HepG2 (cell line): ENCODE data around the gene FSD1. TPM values are rescaled to one million over a fixed set of nuclear protein-coding genes. Genes with fewer than 3 reads are reported as not detected.

Experiments used
- CEBPB ChIP-seq: IDR thresholded peaks from 2 replicates; pipeline ENCODE4 v1.6.1; 2011; ENCODE audit warnings: low read depth, low read length, improper control_type of control experiment, borderline replicate concordance
- FOXM1 ChIP-seq: sonication (generic); formaldehyde crosslinking; IDR thresholded peaks from 2 replicates; pipeline ENCODE4 v1.5.0; 2020; ENCODE audit warnings: missing genetic modification reagents
- HCFC1 ChIP-seq: fragments of 150-350 bp; IDR thresholded peaks from 2 replicates; pipeline ENCODE4 v1.6.1; 2014; ENCODE audit warnings: low read depth, low read length
- LCORL ChIP-seq, 2 experiments: fragments of 450-650 bp in 1 of 2; sonication (generic) in 1 of 2; formaldehyde crosslinking in 1 of 2; IDR thresholded peaks; 2 replicates each; pipeline versions ENCODE4 v1.5.0 to v1.6.1; 2017 to 2020; ENCODE audit warnings: antibody characterized with exemption in 1 of 2, missing genetic modification reagents in 1 of 2
- PAF1 ChIP-seq: IDR thresholded peaks from 2 replicates; pipeline ENCODE4 v1.6.1; 2016; ENCODE audit warnings: missing genetic modification reagents, missing compliant biosample characterization
- POLR2AphosphoS2 ChIP-seq: IDR thresholded peaks from 2 replicates; pipeline ENCODE4 v1.6.1; 2011; ENCODE audit warnings: low read depth, low read length, improper control_type of control experiment
- RAD21 ChIP-seq: fragments of 450-650 bp; formaldehyde crosslinking; IDR thresholded peaks from 2 replicates; pipeline ENCODE4 v1.5.0; 2020; ENCODE audit warnings: mild to moderate bottlenecking
- ZNF589 ChIP-seq: sonication (generic); formaldehyde crosslinking; conservative IDR thresholded peaks from 2 replicates; pipeline ENCODE4 v1.8.0; 2022; ENCODE audit warnings: mild to moderate bottlenecking, moderate library complexity, missing genetic modification reagents
- polyA plus RNA-seq, 8 experiments: library from polyadenylated mRNA; depleted of rRNA in 3 of 8; stranded (reverse) in 7 of 8; unstranded in 1 of 8; fragments of >200 nt; fragmentation: Illumina TruSeq in 4 of 8; extraction: Trizol in 4 of 8; gene quantifications; 2 replicates each; pipeline versions ENCODE4 v1.2.1 to v1.2.3, GENCODE V29; 2011 to 2016; ENCODE audit warnings: low read depth in 4 of 8, missing spikeins in 1 of 8, mixed read lengths in 1 of 8; ENCODE audit not compliant: insufficient read depth in 1 of 8
- total RNA-seq, 5 experiments: library from RNA; depleted of rRNA; stranded (reverse); fragments of >200 nt; fragmentation: Illumina TruSeq; extraction: Trizol; gene quantifications; 2 replicates each; pipeline ENCODE4 v1.2.3, GENCODE V29; 2016; ENCODE audit warnings: low read depth in 1 of 5
- TF ChIP-seq, protein P1 (sequence below): sonication (generic); formaldehyde crosslinking; IDR thresholded peaks from 2 replicates; pipeline ENCODE4 v1.8.1; 2023; ENCODE audit warnings: missing genetic modification reagents, mild to moderate bottlenecking, borderline replicate concordance
- TF ChIP-seq, protein P2 (sequence below): sonication (generic); formaldehyde crosslinking; IDR thresholded peaks from 2 replicates; pipeline ENCODE4 v1.4.0; 2020; ENCODE audit warnings: missing genetic modification reagents, borderline replicate concordance
- TF ChIP-seq, protein P3 (sequence below): sonication (generic); formaldehyde crosslinking; IDR thresholded peaks from 2 replicates; pipeline ENCODE4 v1.4.0; 2020; ENCODE audit warnings: missing genetic modification reagents
- TF ChIP-seq, protein P4 (sequence below): IDR thresholded peaks from 2 replicates; pipeline ENCODE4 v1.6.1; 2016; ENCODE audit warnings: missing compliant biosample characterization, missing genetic modification reagents, borderline replicate concordance

The FSD1 gene
- total and polyA plus RNA-seq, 2 of the 13 experiments (the other 11 are each of a cell fraction or from before 2014, with no cell fraction given) = 0.29 to 0.66 TPM

DNA sequence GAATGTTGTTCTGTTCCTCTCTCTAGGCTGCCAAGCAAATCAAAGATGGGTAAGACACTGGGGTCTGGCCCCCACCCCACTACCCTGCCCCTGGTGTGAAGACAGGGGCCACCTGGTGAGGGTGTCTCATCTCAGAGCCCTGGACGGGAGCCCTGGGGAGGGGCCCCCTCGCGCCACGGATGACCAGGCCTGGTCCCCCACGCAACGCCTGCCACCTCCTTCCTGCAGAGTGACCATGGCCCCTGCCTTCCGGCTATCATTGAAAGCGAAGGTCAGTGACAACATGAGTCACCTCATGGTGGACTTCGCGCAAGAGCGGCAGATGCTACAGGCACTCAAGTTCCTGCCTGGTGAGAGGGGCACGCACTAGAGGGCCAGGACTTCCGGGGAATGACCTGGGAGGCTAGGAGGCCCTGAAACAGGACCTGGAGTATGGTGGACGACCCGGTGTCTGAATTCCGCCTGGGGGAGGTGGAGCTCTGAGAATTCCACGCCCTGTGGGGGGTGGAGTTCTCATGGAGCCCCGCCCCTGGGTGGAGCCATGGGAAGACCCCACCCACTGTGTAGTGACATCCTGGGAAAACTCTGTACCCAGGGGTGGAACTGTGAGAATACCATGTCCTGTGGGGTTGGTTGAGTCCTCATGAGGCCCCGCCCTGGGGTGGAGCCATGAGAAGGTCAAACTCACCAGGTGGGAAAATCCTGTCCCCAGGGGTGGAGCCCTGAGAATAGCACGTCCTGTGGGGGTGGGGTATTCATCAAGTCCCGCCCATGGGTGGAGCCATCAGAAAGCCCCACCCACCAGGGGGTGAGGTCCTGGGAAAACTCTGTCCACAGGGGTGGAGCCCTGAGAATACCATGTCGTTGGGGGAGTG, 6.1 kb downstream of the FSD1 start (continued):
- TF ChIP-seq POLR2AphosphoS2 (no peak), HCFC1 (no peak; the same call in 1 of the 2 replicates), PAF1 (no peak), FOXM1 (CRISPR knock-in tag) (no peak), ZNF589 (CRISPR knock-in tag) (no peak; the same call in 1 of the 2 replicates), RAD21 (CRISPR knock-in tag) (peak; percentile 40; the same call in 1 of the 2 replicates), LCORL (IDR thresholded peaks at IDR 0.05) (no peak), LCORL (CRISPR knock-in tag; IDR thresholded peaks at IDR 0.05) (peak; percentile 82), CEBPB (0 out of 2 replicates have a peak, but pooled peaks have one; percentile 5)
- TF ChIP-seq, protein P1, sequence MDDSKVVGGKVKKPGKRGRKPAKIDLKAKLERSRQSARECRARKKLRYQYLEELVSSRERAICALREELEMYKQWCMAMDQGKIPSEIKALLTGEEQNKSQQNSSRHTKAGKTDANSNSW (CRISPR knock-in tag) = 0 out of 2 replicates have a peak, but pooled peaks have one; percentile 49
- TF ChIP-seq, protein P2, sequence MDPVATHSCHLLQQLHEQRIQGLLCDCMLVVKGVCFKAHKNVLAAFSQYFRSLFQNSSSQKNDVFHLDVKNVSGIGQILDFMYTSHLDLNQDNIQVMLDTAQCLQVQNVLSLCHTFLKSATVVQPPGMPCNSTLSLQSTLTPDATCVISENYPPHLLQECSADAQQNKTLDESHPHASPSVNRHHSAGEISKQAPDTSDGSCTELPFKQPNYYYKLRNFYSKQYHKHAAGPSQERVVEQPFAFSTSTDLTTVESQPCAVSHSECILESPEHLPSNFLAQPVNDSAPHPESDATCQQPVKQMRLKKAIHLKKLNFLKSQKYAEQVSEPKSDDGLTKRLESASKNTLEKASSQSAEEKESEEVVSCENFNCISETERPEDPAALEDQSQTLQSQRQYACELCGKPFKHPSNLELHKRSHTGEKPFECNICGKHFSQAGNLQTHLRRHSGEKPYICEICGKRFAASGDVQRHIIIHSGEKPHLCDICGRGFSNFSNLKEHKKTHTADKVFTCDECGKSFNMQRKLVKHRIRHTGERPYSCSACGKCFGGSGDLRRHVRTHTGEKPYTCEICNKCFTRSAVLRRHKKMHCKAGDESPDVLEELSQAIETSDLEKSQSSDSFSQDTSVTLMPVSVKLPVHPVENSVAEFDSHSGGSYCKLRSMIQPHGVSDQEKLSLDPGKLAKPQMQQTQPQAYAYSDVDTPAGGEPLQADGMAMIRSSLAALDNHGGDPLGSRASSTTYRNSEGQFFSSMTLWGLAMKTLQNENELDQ (CRISPR knock-in tag) = no peak
- TF ChIP-seq, protein P3, sequence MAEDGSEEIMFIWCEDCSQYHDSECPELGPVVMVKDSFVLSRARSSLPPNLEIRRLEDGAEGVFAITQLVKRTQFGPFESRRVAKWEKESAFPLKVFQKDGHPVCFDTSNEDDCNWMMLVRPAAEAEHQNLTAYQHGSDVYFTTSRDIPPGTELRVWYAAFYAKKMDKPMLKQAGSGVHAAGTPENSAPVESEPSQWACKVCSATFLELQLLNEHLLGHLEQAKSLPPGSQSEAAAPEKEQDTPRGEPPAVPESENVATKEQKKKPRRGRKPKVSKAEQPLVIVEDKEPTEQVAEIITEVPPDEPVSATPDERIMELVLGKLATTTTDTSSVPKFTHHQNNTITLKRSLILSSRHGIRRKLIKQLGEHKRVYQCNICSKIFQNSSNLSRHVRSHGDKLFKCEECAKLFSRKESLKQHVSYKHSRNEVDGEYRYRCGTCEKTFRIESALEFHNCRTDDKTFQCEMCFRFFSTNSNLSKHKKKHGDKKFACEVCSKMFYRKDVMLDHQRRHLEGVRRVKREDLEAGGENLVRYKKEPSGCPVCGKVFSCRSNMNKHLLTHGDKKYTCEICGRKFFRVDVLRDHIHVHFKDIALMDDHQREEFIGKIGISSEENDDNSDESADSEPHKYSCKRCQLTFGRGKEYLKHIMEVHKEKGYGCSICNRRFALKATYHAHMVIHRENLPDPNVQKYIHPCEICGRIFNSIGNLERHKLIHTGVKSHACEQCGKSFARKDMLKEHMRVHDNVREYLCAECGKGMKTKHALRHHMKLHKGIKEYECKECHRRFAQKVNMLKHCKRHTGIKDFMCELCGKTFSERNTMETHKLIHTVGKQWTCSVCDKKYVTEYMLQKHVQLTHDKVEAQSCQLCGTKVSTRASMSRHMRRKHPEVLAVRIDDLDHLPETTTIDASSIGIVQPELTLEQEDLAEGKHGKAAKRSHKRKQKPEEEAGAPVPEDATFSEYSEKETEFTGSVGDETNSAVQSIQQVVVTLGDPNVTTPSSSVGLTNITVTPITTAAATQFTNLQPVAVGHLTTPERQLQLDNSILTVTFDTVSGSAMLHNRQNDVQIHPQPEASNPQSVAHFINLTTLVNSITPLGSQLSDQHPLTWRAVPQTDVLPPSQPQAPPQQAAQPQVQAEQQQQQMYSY (CRISPR knock-in tag) = peak; percentile 27; the same call in 1 of the 2 replicates
- TF ChIP-seq, protein P4, sequence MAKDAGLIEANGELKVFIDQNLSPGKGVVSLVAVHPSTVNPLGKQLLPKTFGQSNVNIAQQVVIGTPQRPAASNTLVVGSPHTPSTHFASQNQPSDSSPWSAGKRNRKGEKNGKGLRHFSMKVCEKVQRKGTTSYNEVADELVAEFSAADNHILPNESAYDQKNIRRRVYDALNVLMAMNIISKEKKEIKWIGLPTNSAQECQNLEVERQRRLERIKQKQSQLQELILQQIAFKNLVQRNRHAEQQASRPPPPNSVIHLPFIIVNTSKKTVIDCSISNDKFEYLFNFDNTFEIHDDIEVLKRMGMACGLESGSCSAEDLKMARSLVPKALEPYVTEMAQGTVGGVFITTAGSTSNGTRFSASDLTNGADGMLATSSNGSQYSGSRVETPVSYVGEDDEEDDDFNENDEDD (CRISPR knock-in tag) = peak; percentile 96
